Endodermal cell (in vitro differentiated cells): Measurements from ENCODE around the gene TCP11L2. TPM values are rescaled to one million over a fixed set of nuclear protein-coding genes. Genes with fewer than 3 reads are reported as not detected.
A peak's percentile ranks its signal among the peaks of the same experiment; 100 is the strongest.

Experiments used
- DNase-seq: peaks from one replicate; pipeline ENCODE4 v3.0.0-alpha.2; 2017
- H3K27ac ChIP-seq: 2 replicates; pipeline ENCODE4 v1.5.1; 2013; ENCODE audit warnings: mild to moderate bottlenecking, low read depth, low read length, moderate library complexity
- H3K27me3 ChIP-seq: 2 replicates; pipeline ENCODE4 v1.6.1; 2013; ENCODE audit warnings: mild to moderate bottlenecking, low read length, moderate library complexity; ENCODE audit not compliant: insufficient read depth, control insufficient read depth, poor library complexity, severe bottlenecking
- H3K36me3 ChIP-seq: 2 replicates; pipeline ENCODE4 v1.7.0; 2013; ENCODE audit warnings: mild to moderate bottlenecking, low read length, moderate library complexity; ENCODE audit not compliant: control insufficient read depth, insufficient read depth
- H3K4me1 ChIP-seq: one replicate; pipeline ENCODE4 v1.7.0; 2013; ENCODE audit warnings: low read length; ENCODE audit not compliant: control insufficient read depth, insufficient read depth
- H3K4me3 ChIP-seq: 2 replicates; pipeline ENCODE4 v1.5.1; 2013; ENCODE audit warnings: mild to moderate bottlenecking, low read length, moderate library complexity
- H3K9ac ChIP-seq: 2 replicates; pipeline ENCODE4 v1.6.1; 2013; ENCODE audit warnings: mild to moderate bottlenecking, low read length, moderate library complexity; ENCODE audit not compliant: poor library complexity, severe bottlenecking; ENCODE audit errors: extremely low read depth
- H3K9me3 ChIP-seq: 2 replicates; pipeline ENCODE4 v1.6.1; 2013; ENCODE audit warnings: mild to moderate bottlenecking, low read length, moderate library complexity; ENCODE audit not compliant: control insufficient read depth
- H3K27ac Mint-ChIP-seq: 2 replicates; pipeline ENCODE4 v1.8.0; 2020; ENCODE audit warnings: mixed read lengths
- H3K27me3 Mint-ChIP-seq: 2 replicates; pipeline ENCODE4 v1.8.0; 2021; ENCODE audit warnings: mild to moderate bottlenecking, mixed read lengths; ENCODE audit not compliant: insufficient read depth
- H3K36me3 Mint-ChIP-seq: 2 replicates; pipeline ENCODE4 v1.8.0; 2020; ENCODE audit warnings: low read depth, mixed read lengths
- H3K4me1 Mint-ChIP-seq: 2 replicates; pipeline ENCODE4 v1.8.0; 2020; ENCODE audit warnings: mixed read lengths
- H3K4me3 Mint-ChIP-seq: 2 replicates; pipeline ENCODE4 v1.8.0; 2020; ENCODE audit warnings: mild to moderate bottlenecking, moderate library complexity, mixed read lengths
- H3K9me3 Mint-ChIP-seq: 2 replicates; pipeline ENCODE4 v1.8.0; 2020; ENCODE audit warnings: mild to moderate bottlenecking, mixed read lengths
- WGBS, 2 experiments: methylation state at CpG; one replicate each; pipeline versions ENCODE4 v1.1.5 to v1.1.7; 2013; ENCODE audit warnings: missing lambda C conversion rate in 2 of 2, mixed read lengths in 1 of 2; ENCODE audit not compliant: insufficient coverage in 1 of 2, insufficient read length in 1 of 2; 5-methylcytosine and 5-hydroxymethylcytosine counted together
- total RNA-seq, 2 donors: library from RNA; stranded (reverse); fragmentation: NEBNext Ultra II Directional in 1 of 2; extraction: Animal tissue kit (Norgen Biotek cat#: 25700) in 1 of 2; gene quantifications; 2 replicates in 1 of 2; 3 replicates in 1 of 2; pipeline ENCODE4 v1.2.1, GENCODE V29; 2021
- TF ChIP-seq, protein P1 (sequence below): fragments of 200-600 bp; sonication (generic); conservative IDR thresholded peaks from 2 replicates; pipeline ENCODE4 v1.5.0; 2021; ENCODE audit warnings: antibody characterized with exemption, mild to moderate bottlenecking

The TCP11L2 gene
- total RNA-seq, 2 donors from 2014 or later: 7.8 to 15.3 TPM

DNA sequence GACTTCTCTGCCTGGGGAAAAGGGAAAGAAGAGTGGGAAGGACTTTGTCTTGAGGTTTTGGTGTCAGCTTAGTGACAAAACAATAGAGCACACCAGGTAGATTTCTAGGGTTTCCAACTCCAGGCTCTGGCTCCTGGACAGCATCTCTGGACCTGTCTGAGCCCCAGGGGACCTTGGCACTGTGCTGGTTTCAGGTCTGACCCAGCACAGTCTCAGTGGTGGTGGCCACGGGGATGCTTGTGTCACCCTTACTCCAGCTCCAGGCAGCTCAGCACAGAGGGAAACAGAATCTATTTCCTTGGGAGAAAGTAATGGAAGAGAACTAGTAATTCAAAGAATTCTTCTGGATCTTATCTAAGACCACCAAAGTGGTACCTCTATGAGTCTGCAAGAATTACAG, 43.6 kb upstream of the TCP11L2 start:
- WGBS, 2 experiments: 81% methylated on average over 1 of the region's 1 CpG; no CpG with 5 or more reads in 1 of the 2 experiments
- H3K27ac Mint-ChIP-seq: no peak overlapping the region

DNA sequence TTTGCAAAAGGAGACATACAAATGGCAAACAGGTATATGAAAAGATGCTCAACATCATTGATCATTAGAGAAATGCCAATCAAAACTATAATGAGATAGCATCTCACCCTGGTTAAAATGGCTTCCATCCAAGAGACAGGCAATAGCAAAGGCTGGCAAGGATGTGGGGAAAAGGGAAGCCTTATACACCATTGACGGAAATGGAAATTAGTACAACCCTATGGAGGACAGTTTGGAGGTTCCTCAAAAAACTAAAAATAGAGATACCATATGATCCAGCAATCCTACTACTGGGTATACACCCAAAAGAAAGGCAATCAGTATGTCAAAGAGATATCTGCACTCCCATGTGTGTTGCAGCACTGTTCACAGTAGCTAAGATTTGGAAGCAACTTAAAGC, 37.4 kb upstream of the TCP11L2 start:
- no peak overlapping the region for H3K4me3 ChIP-seq
- no peak overlapping the region for H3K27ac ChIP-seq
- H3K4me3 Mint-ChIP-seq: no peak overlapping the region
- H3K4me1 Mint-ChIP-seq: peaks cover 9% of the 10 kb centered on the region
- no peaks in the 10 kb centered on the region for H3K9me3 Mint-ChIP-seq
- H3K36me3 ChIP-seq: no peaks in the 10 kb centered on the region
- WGBS, 2 experiments: 82 to 90% methylated on average over 1 of the region's 1 CpG
- H3K4me1 ChIP-seq: no peaks in the 10 kb centered on the region
- peak; percentile 9 for DNase-seq
- no peaks in the 10 kb centered on the region for H3K9me3 ChIP-seq
- no peaks in the 10 kb centered on the region for H3K36me3 Mint-ChIP-seq
- no peak overlapping the region for H3K9ac ChIP-seq
- H3K27me3 Mint-ChIP-seq: peaks cover 13% of the 10 kb centered on the region
- H3K27me3 ChIP-seq: peaks cover 36% of the 10 kb centered on the region
- TF ChIP-seq, protein P1, sequence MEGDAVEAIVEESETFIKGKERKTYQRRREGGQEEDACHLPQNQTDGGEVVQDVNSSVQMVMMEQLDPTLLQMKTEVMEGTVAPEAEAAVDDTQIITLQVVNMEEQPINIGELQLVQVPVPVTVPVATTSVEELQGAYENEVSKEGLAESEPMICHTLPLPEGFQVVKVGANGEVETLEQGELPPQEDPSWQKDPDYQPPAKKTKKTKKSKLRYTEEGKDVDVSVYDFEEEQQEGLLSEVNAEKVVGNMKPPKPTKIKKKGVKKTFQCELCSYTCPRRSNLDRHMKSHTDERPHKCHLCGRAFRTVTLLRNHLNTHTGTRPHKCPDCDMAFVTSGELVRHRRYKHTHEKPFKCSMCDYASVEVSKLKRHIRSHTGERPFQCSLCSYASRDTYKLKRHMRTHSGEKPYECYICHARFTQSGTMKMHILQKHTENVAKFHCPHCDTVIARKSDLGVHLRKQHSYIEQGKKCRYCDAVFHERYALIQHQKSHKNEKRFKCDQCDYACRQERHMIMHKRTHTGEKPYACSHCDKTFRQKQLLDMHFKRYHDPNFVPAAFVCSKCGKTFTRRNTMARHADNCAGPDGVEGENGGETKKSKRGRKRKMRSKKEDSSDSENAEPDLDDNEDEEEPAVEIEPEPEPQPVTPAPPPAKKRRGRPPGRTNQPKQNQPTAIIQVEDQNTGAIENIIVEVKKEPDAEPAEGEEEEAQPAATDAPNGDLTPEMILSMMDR: no peak
- no peak overlapping the region for H3K27ac Mint-ChIP-seq

More for the DNA sequence above, 43.6 kb upstream of the TCP11L2 start:
- H3K27me3 Mint-ChIP-seq: no peaks in the 10 kb centered on the region
- no peaks in the 10 kb centered on the region for H3K36me3 Mint-ChIP-seq
- H3K36me3 ChIP-seq: no peaks in the 10 kb centered on the region
- TF ChIP-seq, protein P1: no peak
- no peaks in the 10 kb centered on the region for H3K9me3 Mint-ChIP-seq
- H3K4me1 ChIP-seq: no peaks in the 10 kb centered on the region
- peak; percentile 35 for DNase-seq
- H3K4me3 ChIP-seq: no peak overlapping the region
- no peak overlapping the region for H3K9ac ChIP-seq
- no peaks in the 10 kb centered on the region for H3K4me1 Mint-ChIP-seq
- no peak overlapping the region for H3K27ac ChIP-seq
- no peak overlapping the region for H3K4me3 Mint-ChIP-seq
- no peaks in the 10 kb centered on the region for H3K9me3 ChIP-seq
- no peaks in the 10 kb centered on the region for H3K27me3 ChIP-seq

DNA sequence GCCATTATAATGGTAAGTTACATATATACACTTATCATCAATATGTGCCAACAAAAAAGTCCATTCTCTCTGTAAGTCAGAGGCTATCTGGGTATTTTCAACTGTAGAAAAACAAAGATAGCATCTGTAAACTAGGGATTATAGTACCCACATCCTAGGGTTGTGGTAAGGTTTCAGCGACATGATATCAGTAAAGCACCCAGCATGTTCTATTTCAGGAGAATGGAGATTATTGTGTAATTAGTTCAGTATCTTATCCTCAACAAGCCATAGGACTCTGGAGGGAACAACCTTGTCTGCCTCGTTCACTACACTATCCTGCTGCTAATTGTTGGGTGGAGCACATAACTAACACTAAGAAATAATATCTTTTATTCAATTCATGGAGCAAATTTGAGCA, 35.0 kb upstream of the TCP11L2 start:
- Histone ChIP-seq H3K4me3 (no peak overlapping the region), H3K27me3 (peaks cover 53% of the 10 kb centered on the region), H3K9ac (no peak overlapping the region), H3K36me3 (no peaks in the 10 kb centered on the region), H3K9me3 (no peaks in the 10 kb centered on the region), H3K4me1 (no peaks in the 10 kb centered on the region), H3K27ac (no peak overlapping the region)
- peaks cover 9% of the 10 kb centered on the region for H3K4me1 Mint-ChIP-seq
- DNase-seq: no peak
- no peaks in the 10 kb centered on the region for H3K36me3 Mint-ChIP-seq
- no peaks in the 10 kb centered on the region for H3K9me3 Mint-ChIP-seq
- no peak overlapping the region for H3K27ac Mint-ChIP-seq
- H3K4me3 Mint-ChIP-seq: no peak overlapping the region
- 51% methylated on average over 2 of the region's 2 CpGs; no CpG with 5 or more reads in 1 of the 2 experiments for WGBS, 2 experiments
- TF ChIP-seq, protein P1: no peak
- H3K27me3 Mint-ChIP-seq: peaks cover 20% of the 10 kb centered on the region
